Measurements from ENCODE around the gene GASK1B. TPM values are rescaled to one million over a fixed set of nuclear protein-coding genes. Genes with fewer than 3 reads are reported as not detected.

Gene GASK1B
- total and polyA plus RNA-seq, 2 of the 13 experiments (the other 11 are each of a cell fraction or from before 2014, with no cell fraction given) = 29.1 to 40.4 TPM

DNA sequence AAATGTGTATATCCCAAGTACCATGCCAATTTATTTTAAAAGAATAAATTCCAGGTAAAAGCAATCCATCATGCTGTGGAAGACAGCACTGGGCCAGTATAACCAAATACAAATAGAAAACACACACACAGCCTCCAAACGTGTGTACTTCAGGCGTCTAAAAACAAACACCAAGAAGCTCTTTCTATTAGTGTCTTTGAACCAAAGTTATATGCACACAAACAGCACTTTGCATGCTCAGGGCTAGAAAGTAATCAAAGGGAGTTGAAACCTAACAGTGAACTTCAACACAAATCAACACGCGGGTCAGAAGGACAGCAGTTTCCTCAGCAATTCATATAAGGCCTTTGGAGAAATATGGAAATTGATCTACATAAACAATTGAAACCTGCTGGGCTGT is 15.4 kb downstream of the GASK1B start (continued):
- TF ChIP-seq, protein P1, sequence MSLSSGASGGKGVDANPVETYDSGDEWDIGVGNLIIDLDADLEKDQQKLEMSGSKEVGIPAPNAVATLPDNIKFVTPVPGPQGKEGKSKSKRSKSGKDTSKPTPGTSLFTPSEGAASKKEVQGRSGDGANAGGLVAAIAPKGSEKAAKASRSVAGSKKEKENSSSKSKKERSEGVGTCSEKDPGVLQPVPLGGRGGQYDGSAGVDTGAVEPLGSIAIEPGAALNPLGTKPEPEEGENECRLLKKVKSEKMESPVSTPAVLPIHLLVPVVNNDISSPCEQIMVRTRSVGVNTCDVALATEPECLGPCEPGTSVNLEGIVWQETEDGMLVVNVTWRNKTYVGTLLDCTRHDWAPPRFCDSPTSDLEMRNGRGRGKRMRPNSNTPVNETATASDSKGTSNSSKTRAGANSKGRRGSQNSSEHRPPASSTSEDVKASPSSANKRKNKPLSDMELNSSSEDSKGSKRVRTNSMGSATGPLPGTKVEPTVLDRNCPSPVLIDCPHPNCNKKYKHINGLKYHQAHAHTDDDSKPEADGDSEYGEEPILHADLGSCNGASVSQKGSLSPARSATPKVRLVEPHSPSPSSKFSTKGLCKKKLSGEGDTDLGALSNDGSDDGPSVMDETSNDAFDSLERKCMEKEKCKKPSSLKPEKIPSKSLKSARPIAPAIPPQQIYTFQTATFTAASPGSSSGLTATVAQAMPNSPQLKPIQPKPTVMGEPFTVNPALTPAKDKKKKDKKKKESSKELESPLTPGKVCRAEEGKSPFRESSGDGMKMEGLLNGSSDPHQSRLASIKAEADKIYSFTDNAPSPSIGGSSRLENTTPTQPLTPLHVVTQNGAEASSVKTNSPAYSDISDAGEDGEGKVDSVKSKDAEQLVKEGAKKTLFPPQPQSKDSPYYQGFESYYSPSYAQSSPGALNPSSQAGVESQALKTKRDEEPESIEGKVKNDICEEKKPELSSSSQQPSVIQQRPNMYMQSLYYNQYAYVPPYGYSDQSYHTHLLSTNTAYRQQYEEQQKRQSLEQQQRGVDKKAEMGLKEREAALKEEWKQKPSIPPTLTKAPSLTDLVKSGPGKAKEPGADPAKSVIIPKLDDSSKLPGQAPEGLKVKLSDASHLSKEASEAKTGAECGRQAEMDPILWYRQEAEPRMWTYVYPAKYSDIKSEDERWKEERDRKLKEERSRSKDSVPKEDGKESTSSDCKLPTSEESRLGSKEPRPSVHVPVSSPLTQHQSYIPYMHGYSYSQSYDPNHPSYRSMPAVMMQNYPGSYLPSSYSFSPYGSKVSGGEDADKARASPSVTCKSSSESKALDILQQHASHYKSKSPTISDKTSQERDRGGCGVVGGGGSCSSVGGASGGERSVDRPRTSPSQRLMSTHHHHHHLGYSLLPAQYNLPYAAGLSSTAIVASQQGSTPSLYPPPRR (CRISPR knock-in tag; IDR thresholded peaks at IDR 0.05; ENCODE audit: borderline replicate concordance) = peak; percentile 56; the same call in 1 of the 2 replicates
- TF ChIP-seq ZNF607 (CRISPR knock-in tag; IDR thresholded peaks at IDR 0.05; ENCODE audit: borderline replicate concordance) (no peak), ZNF282 (IDR thresholded peaks at IDR 0.05; ENCODE audit: partially characterized antibody) (no peak), ZNF564 (CRISPR knock-in tag; IDR thresholded peaks at IDR 0.05) (no peak), BCL6 (CRISPR knock-in tag; IDR thresholded peaks at IDR 0.05) (peak; percentile 73), RXRB (CRISPR knock-in tag; IDR thresholded peaks at IDR 0.05; ENCODE audit: borderline replicate concordance) (peak; percentile 41; the same call in 1 of the 2 replicates), RARA (CRISPR knock-in tag; IDR thresholded peaks at IDR 0.05) (peak; percentile 86), SP5 (CRISPR knock-in tag; IDR thresholded peaks at IDR 0.05; ENCODE audit: borderline replicate concordance, low read depth) (no peak), ZFP36L1 (CRISPR knock-in tag; IDR thresholded peaks at IDR 0.05) (peak; percentile 57; the same call in 1 of the 2 replicates), FOXK1 (CRISPR knock-in tag; IDR thresholded peaks at IDR 0.05; ENCODE audit: borderline replicate concordance, low read depth) (0 out of 2 replicates have a peak, but pooled peaks have one; percentile 39), ZSCAN12 (CRISPR knock-in tag; IDR thresholded peaks at IDR 0.05) (no peak), SOX6 (IDR thresholded peaks at IDR 0.05) (no peak), SOX6 (CRISPR knock-in tag; IDR thresholded peaks at IDR 0.05) (peak; percentile 38; the same call in 1 of the 2 replicates), HMG20A (CRISPR knock-in tag; IDR thresholded peaks at IDR 0.05; ENCODE audit: borderline replicate concordance) (peak; percentile 39; the same call in 1 of the 2 replicates), ZNF550 (CRISPR knock-in tag; IDR thresholded peaks at IDR 0.05; ENCODE audit: borderline replicate concordance) (no peak), STAG1 (CRISPR knock-in tag; IDR thresholded peaks at IDR 0.05) (no peak)
- TF ChIP-seq, protein P2, sequence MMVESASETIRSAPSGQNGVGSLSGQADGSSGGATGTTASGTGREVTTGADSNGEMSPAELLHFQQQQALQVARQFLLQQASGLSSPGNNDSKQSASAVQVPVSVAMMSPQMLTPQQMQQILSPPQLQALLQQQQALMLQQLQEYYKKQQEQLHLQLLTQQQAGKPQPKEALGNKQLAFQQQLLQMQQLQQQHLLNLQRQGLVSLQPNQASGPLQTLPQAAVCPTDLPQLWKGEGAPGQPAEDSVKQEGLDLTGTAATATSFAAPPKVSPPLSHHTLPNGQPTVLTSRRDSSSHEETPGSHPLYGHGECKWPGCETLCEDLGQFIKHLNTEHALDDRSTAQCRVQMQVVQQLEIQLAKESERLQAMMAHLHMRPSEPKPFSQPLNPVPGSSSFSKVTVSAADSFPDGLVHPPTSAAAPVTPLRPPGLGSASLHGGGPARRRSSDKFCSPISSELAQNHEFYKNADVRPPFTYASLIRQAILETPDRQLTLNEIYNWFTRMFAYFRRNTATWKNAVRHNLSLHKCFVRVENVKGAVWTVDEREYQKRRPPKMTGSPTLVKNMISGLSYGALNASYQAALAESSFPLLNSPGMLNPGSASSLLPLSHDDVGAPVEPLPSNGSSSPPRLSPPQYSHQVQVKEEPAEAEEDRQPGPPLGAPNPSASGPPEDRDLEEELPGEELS (CRISPR knock-in tag; IDR thresholded peaks at IDR 0.05) = peak; percentile 83
- TF ChIP-seq, protein P3, sequence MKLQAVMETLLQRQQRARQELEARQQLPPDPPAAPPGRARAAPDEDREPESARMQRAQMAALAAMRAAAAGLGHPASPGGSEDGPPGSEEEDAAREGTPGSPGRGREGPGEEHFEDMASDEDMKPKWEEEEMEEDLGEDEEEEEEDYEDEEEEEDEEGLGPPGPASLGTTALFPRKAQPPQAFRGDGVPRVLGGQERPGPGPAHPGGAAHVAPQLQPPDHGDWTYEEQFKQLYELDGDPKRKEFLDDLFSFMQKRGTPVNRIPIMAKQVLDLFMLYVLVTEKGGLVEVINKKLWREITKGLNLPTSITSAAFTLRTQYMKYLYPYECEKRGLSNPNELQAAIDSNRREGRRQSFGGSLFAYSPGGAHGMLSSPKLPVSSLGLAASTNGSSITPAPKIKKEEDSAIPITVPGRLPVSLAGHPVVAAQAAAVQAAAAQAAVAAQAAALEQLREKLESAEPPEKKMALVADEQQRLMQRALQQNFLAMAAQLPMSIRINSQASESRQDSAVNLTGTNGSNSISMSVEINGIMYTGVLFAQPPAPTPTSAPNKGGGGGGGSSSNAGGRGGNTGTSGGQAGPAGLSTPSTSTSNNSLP (IDR thresholded peaks at IDR 0.05; ENCODE audit: low read depth, low read length) = 0 out of 2 replicates have a peak, but pooled peaks have one; percentile 33
- TF ChIP-seq, protein P4, sequence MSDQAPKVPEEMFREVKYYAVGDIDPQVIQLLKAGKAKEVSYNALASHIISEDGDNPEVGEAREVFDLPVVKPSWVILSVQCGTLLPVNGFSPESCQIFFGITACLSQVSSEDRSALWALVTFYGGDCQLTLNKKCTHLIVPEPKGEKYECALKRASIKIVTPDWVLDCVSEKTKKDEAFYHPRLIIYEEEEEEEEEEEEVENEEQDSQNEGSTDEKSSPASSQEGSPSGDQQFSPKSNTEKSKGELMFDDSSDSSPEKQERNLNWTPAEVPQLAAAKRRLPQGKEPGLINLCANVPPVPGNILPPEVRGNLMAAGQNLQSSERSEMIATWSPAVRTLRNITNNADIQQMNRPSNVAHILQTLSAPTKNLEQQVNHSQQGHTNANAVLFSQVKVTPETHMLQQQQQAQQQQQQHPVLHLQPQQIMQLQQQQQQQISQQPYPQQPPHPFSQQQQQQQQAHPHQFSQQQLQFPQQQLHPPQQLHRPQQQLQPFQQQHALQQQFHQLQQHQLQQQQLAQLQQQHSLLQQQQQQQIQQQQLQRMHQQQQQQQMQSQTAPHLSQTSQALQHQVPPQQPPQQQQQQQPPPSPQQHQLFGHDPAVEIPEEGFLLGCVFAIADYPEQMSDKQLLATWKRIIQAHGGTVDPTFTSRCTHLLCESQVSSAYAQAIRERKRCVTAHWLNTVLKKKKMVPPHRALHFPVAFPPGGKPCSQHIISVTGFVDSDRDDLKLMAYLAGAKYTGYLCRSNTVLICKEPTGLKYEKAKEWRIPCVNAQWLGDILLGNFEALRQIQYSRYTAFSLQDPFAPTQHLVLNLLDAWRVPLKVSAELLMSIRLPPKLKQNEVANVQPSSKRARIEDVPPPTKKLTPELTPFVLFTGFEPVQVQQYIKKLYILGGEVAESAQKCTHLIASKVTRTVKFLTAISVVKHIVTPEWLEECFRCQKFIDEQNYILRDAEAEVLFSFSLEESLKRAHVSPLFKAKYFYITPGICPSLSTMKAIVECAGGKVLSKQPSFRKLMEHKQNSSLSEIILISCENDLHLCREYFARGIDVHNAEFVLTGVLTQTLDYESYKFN (CRISPR knock-in tag; conservative IDR thresholded peaks at IDR 0.05) = peak; percentile 56
